Choroid plexus epithelial cell (primary cell): Measurements from ENCODE around the gene TOP3B.
"Not testable (repeated sequence)": the region's sequence is repeated elsewhere in the genome, so short reads cannot be mapped to it uniquely, and the experiment has no call there.

ENCODE experiments used
- DNase-seq: peaks from one replicate; pipeline ENCODE4 v3.0.0-alpha.2; 2010; ENCODE audit warnings: low read depth
- H3K4me3 ChIP-seq: 2 replicates; pipeline ENCODE4 v1.5.1; 2011; ENCODE audit warnings: low read depth, mild to moderate bottlenecking, control low read depth, low read length, moderate library complexity
- CTCF ChIP-seq: conservative IDR thresholded peaks from 2 replicates; pipeline ENCODE4 v1.5.1; 2011; ENCODE audit warnings: low read depth, mild to moderate bottlenecking, control low read depth, inconsistent platforms, low read length, moderate library complexity

TOP3B gene

GRCh38 chr22:21943571-21944448 is 38.8 kb downstream of the TOP3B start:
- no peak for TF ChIP-seq CTCF
- no peak for DNase-seq
- no peak overlapping the region for H3K4me3 ChIP-seq

- peak; percentile 87 for DNase-seq
- TF ChIP-seq CTCF, result no peak
- H3K4me3 ChIP-seq, result no peak overlapping the region
Observed at GRCh38 chr22:21942407-21943343, 39.9 kb downstream of the TOP3B start.

GRCh38 chr22:21941921-21942320 is 40.7 kb downstream of the TOP3B start:
- no peak overlapping the region for H3K4me3 ChIP-seq
- no peak for TF ChIP-seq CTCF
- no peak for DNase-seq

GRCh38 chr22:21940521-21940920 is 42.1 kb downstream of the TOP3B start:
- no peak overlapping the region for H3K4me3 ChIP-seq
- no peak for TF ChIP-seq CTCF
- no peak for DNase-seq

GRCh38 chr22:21939935-21940334 is 42.7 kb downstream of the TOP3B start:
- not testable (repeated sequence) for H3K4me3 ChIP-seq, DNase-seq

GRCh38 chr22:21939461-21939913 is 43.1 kb downstream of the TOP3B start:
- H3K4me3 ChIP-seq, result no peak overlapping the region
- DNase-seq, result no peak
- no peak for TF ChIP-seq CTCF

GRCh38 chr22:21938906-21939305 is 43.7 kb downstream of the TOP3B start:
- no peak for DNase-seq
- H3K4me3 ChIP-seq, result no peak overlapping the region
- no peak for TF ChIP-seq CTCF
